Measurements from ENCODE around the gene CAMTA1. TPM values are rescaled to one million over a fixed set of nuclear protein-coding genes. Genes with fewer than 3 reads are reported as not detected.

The CAMTA1 gene
- total RNA-seq, 1 donor from 2014 or later = 63.8 TPM

GRCh38 chr1:7248549-7249199, 463.4 kb downstream of the CAMTA1 start:
- Mint-ChIP-seq H3K4me3 (ENCODE audit: unreplicated experiment) (no peak overlapping the region), H3K4me1 (ENCODE audit: low read depth) (no peaks in the 10 kb centered on the region), H3K27me3 (ENCODE audit: low read depth) (peaks cover 2% of the 10 kb centered on the region), H3K9me3 (ENCODE audit: low read depth) (no peaks in the 10 kb centered on the region), H3K27ac (ENCODE audit: unreplicated experiment) (no peak overlapping the region), H3K36me3 (ENCODE audit: low read depth) (no peaks in the 10 kb centered on the region)
- TF ChIP-seq CTCF (IDR thresholded peaks at IDR 0.05) = no peak
- DNase-seq (ENCODE audit: low spot score) = no peak

- no peak overlapping the region for H3K27ac Mint-ChIP-seq (ENCODE audit: unreplicated experiment)
- no peak overlapping the region for H3K4me3 Mint-ChIP-seq (ENCODE audit: unreplicated experiment)
- no peaks in the 10 kb centered on the region for H3K9me3 Mint-ChIP-seq (ENCODE audit: low read depth)
- H3K27me3 Mint-ChIP-seq (ENCODE audit: low read depth) = peaks cover 2% of the 10 kb centered on the region
- H3K36me3 Mint-ChIP-seq (ENCODE audit: low read depth) = no peaks in the 10 kb centered on the region
- TF ChIP-seq CTCF (IDR thresholded peaks at IDR 0.05) = no peak
- H3K4me1 Mint-ChIP-seq (ENCODE audit: low read depth) = no peaks in the 10 kb centered on the region
- no peak for DNase-seq (ENCODE audit: low spot score)
Observed at GRCh38 chr1:7249516-7249915, 464.3 kb downstream of the CAMTA1 start.

GRCh38 chr1:7250176-7250575, 464.9 kb downstream of the CAMTA1 start:
- no peak for TF ChIP-seq CTCF (IDR thresholded peaks at IDR 0.05)
- no peak for DNase-seq (ENCODE audit: low spot score)
- Mint-ChIP-seq H3K27me3 (ENCODE audit: low read depth) (peaks cover 2% of the 10 kb centered on the region), H3K4me3 (ENCODE audit: unreplicated experiment) (no peak overlapping the region), H3K36me3 (ENCODE audit: low read depth) (no peaks in the 10 kb centered on the region), H3K9me3 (ENCODE audit: low read depth) (no peaks in the 10 kb centered on the region), H3K27ac (ENCODE audit: unreplicated experiment) (no peak overlapping the region), H3K4me1 (ENCODE audit: low read depth) (no peaks in the 10 kb centered on the region)

- no peaks in the 10 kb centered on the region for H3K4me1 Mint-ChIP-seq (ENCODE audit: low read depth)
- peaks cover 2% of the 10 kb centered on the region for H3K27me3 Mint-ChIP-seq (ENCODE audit: low read depth)
- H3K27ac Mint-ChIP-seq (ENCODE audit: unreplicated experiment) = no peak overlapping the region
- no peaks in the 10 kb centered on the region for H3K36me3 Mint-ChIP-seq (ENCODE audit: low read depth)
- no peaks in the 10 kb centered on the region for H3K9me3 Mint-ChIP-seq (ENCODE audit: low read depth)
- TF ChIP-seq CTCF (IDR thresholded peaks at IDR 0.05) = no peak
- DNase-seq (ENCODE audit: low spot score) = no peak
- no peak overlapping the region for H3K4me3 Mint-ChIP-seq (ENCODE audit: unreplicated experiment)
Observed at GRCh38 chr1:7250597-7251453, 465.6 kb downstream of the CAMTA1 start.

GRCh38 chr1:7251454-7251800, 466.2 kb downstream of the CAMTA1 start:
- no peak overlapping the region for H3K4me3 Mint-ChIP-seq (ENCODE audit: unreplicated experiment)
- no peak overlapping the region for H3K27ac Mint-ChIP-seq (ENCODE audit: unreplicated experiment)
- DNase-seq (ENCODE audit: low spot score) = no peak
- H3K27me3 Mint-ChIP-seq (ENCODE audit: low read depth) = peaks cover 2% of the 10 kb centered on the region
- no peaks in the 10 kb centered on the region for H3K36me3 Mint-ChIP-seq (ENCODE audit: low read depth)
- no peak for TF ChIP-seq CTCF (IDR thresholded peaks at IDR 0.05)
- H3K9me3 Mint-ChIP-seq (ENCODE audit: low read depth) = no peaks in the 10 kb centered on the region
- H3K4me1 Mint-ChIP-seq (ENCODE audit: low read depth) = no peaks in the 10 kb centered on the region
